ENCODE results near the gene MRPL55. TPM values are rescaled to one million over a fixed set of nuclear protein-coding genes. Genes with fewer than 3 reads are reported as not detected.

Gene MRPL55
- total and polyA plus RNA-seq, 2 of the 13 experiments (the other 11 are each of a cell fraction or from before 2014, with no cell fraction given): 58.6 to 92.9 TPM

DNA sequence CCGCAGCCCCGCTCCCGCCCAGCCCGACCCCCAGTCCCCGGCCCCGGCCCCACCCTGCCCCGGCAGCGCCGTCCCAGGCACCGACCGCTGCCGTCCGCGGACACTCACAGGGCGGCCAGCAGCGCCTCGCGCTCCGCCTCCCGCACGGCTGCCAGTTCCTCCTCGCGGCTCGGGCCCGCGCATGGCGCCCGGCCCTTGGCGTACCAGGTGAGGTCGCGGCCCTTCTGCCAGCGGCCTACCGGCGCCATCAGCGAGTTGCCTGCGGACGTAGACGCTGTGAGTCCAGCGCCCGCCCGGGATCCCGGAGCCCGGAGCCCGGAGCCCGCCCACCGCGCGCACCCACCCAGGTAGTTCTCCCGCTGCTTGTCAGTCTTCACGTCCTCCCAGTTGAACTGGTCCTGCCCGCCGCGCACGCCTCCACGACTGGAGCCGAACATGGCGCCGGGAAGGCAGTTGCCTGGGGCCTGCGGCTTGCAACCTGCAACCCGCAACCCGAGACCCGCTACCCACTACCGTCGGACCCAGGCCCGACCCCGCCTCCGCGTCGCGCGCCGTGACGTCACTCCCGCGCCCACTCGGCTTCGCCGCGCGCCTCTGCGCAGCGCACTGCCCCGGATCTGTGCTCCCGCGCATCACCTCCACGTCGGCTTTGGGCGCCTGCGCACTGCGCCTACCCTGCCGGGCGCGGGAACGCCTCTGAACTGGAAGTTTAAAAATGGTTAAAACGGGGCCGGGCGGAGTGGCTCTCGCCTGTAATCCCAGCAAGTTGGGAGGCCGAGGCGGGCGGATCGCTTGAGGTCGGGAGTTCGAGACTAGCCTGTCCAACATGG lies 6.1 kb downstream of the MRPL55 start, which contains the start of gene C1orf35 (continued):
- TF ChIP-seq ASH2L (IDR thresholded peaks at IDR 0.05; ENCODE audit: insufficient read length, low read depth, low read length) (peak; percentile 44), MAF1 (CRISPR knock-in tag; IDR thresholded peaks at IDR 0.05; ENCODE audit: borderline replicate concordance) (no peak), RBAK (CRISPR knock-in tag; IDR thresholded peaks at IDR 0.05) (no peak), SRY (CRISPR knock-in tag; IDR thresholded peaks at IDR 0.05) (peak; percentile 78), KMT2A (CRISPR knock-in tag; IDR thresholded peaks at IDR 0.05) (0 out of 2 replicates have a peak, but pooled peaks have one; percentile 65), RFX3 (CRISPR knock-in tag; IDR thresholded peaks at IDR 0.05) (no peak), ZNF484 (CRISPR knock-in tag; IDR thresholded peaks at IDR 0.05; ENCODE audit: borderline replicate concordance, low read depth) (peak; percentile 67; the same call in 1 of the 2 replicates), ZNF451 (CRISPR knock-in tag; IDR thresholded peaks at IDR 0.05) (peak; percentile 97; the same call in 1 of the 2 replicates), FOXP1 (IDR thresholded peaks at IDR 0.05) (no peak), FOXP1 (CRISPR knock-in tag; IDR thresholded peaks at IDR 0.05) (no peak), WIZ (CRISPR knock-in tag; IDR thresholded peaks at IDR 0.05) (peak; percentile 88; the same call in 1 of the 2 replicates), TCF12 (IDR thresholded peaks at IDR 0.05) (no peak), TCF12 (CRISPR knock-in tag; IDR thresholded peaks at IDR 0.05) (0 out of 2 replicates have a peak, but pooled peaks have one; percentile 16), HOXA9 (CRISPR knock-in tag; IDR thresholded peaks at IDR 0.05; ENCODE audit: borderline replicate concordance) (no peak), ZNF274 (CRISPR knock-in tag; IDR thresholded peaks at IDR 0.05) (peak; percentile 37; the same call in 1 of the 2 replicates), ELF1 (CRISPR knock-in tag; IDR thresholded peaks at IDR 0.05) (0 out of 2 replicates have a peak, but pooled peaks have one; percentile 17), HES4 (CRISPR knock-in tag; IDR thresholded peaks at IDR 0.05; ENCODE audit: borderline replicate concordance) (peak; percentile 23; the same call in 1 of the 2 replicates), DPF2 (CRISPR knock-in tag; IDR thresholded peaks at IDR 0.05; ENCODE audit: borderline replicate concordance, low read depth) (no peak), THAP11 (CRISPR knock-in tag; IDR thresholded peaks at IDR 0.05) (peak; percentile 94)
- TF ChIP-seq, protein P1, sequence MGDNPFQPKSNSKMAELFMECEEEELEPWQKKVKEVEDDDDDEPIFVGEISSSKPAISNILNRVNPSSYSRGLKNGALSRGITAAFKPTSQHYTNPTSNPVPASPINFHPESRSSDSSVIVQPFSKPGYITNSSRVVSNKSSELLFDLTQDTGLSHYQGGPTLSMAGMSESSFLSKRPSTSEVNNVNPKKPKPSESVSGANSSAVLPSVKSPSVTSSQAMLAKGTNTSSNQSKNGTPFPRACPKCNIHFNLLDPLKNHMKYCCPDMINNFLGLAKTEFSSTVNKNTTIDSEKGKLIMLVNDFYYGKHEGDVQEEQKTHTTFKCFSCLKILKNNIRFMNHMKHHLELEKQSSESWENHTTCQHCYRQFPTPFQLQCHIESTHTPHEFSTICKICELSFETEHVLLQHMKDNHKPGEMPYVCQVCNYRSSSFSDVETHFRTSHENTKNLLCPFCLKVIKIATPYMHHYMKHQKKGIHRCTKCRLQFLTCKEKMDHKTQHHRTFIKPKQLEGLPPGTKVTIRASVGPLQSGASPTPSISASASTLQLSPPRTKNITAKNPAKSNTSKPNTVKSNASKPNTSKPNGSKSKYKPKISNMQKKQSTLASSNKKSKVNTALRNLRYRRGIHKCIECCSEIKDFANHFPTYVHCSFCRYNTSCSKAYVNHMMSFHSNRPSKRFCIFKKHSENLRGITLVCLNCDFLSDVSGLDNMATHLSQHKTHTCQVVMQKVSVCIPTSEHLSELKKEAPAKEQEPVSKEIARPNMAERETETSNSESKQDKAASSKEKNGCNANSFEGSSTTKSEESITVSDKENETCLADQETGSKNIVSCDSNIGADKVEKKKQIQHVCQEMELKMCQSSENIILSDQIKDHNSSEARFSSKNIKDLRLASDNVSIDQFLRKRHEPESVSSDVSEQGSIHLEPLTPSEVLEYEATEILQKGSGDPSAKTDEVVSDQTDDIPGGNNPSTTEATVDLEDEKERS (CRISPR knock-in tag; IDR thresholded peaks at IDR 0.05): 0 out of 2 replicates have a peak, but pooled peaks have one; percentile 35
- TF ChIP-seq, protein P2, sequence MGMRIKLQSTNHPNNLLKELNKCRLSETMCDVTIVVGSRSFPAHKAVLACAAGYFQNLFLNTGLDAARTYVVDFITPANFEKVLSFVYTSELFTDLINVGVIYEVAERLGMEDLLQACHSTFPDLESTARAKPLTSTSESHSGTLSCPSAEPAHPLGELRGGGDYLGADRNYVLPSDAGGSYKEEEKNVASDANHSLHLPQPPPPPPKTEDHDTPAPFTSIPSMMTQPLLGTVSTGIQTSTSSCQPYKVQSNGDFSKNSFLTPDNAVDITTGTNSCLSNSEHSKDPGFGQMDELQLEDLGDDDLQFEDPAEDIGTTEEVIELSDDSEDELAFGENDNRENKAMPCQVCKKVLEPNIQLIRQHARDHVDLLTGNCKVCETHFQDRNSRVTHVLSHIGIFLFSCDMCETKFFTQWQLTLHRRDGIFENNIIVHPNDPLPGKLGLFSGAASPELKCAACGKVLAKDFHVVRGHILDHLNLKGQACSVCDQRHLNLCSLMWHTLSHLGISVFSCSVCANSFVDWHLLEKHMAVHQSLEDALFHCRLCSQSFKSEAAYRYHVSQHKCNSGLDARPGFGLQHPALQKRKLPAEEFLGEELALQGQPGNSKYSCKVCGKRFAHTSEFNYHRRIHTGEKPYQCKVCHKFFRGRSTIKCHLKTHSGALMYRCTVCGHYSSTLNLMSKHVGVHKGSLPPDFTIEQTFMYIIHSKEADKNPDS (CRISPR knock-in tag; IDR thresholded peaks at IDR 0.05): no peak
- TF ChIP-seq, protein P3, sequence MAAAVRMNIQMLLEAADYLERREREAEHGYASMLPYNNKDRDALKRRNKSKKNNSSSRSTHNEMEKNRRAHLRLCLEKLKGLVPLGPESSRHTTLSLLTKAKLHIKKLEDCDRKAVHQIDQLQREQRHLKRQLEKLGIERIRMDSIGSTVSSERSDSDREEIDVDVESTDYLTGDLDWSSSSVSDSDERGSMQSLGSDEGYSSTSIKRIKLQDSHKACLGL (CRISPR knock-in tag; IDR thresholded peaks at IDR 0.05): peak; percentile 86; the same call in 1 of the 2 replicates
- TF ChIP-seq, protein P4, sequence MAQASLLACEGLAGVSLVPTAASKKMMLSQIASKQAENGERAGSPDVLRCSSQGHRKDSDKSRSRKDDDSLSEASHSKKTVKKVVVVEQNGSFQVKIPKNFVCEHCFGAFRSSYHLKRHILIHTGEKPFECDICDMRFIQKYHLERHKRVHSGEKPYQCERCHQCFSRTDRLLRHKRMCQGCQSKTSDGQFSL (CRISPR knock-in tag; IDR thresholded peaks at IDR 0.05): no peak
- TF ChIP-seq, protein P5, sequence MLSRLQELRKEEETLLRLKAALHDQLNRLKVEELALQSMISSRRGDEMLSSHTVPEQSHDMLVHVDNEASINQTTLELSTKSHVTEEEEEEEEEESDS (CRISPR knock-in tag; IDR thresholded peaks at IDR 0.05; ENCODE audit: borderline replicate concordance): no peak

All from HepG2 (cell line).